ENCODE results near the gene ZNF488.

The ZNF488 gene

DNA sequence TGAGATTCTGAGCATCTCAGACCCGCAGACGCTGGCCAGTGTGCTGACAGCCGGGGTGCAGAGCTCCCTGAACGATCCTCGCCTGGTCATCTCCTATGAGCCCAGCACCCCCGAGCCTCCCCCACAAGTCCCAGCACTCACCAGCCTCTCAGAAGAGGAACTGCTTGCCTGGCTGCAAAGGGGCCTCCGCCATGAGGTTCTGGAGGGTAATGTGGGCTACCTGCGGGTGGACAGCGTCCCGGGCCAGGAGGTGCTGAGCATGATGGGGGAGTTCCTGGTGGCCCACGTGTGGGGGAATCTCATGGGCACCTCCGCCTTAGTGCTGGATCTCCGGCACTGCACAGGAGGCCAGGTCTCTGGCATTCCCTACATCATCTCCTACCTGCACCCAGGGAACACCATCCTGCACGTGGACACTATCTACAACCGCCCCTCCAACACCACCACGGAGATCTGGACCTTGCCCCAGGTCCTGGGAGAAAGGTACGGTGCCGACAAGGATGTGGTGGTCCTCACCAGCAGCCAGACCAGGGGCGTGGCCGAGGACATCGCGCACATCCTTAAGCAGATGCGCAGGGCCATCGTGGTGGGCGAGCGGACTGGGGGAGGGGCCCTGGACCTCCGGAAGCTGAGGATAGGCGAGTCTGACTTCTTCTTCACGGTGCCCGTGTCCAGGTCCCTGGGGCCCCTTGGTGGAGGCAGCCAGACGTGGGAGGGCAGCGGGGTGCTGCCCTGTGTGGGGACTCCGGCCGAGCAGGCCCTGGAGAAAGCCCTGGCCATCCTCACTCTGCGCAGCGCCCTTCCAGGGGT lies 35.2 kb downstream of the ZNF488 start:
- no peak for DNase-seq (ENCODE audit: low spot score)

DNA sequence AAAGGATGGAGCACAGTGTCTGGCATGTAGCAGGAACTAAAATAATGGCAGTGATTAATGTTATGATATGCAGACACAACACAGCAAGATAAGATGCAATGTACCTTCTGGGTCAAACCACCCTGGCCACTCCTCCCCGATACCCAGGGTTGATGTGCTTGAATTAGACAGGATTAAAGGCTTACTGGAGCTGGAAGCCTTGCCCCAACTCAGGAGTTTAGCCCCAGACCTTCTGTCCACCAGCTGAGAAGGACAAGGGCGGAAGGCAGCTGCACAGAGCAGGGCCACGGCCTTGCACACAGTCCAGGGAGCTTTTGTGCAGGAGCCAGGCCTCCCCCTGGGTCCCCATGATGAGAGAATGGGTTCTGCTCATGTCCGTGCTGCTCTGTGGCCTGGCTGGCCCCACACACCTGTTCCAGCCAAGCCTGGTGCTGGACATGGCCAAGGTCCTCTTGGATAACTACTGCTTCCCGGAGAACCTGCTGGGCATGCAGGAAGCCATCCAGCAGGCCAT lies 35.9 kb downstream of the ZNF488 start, which contains the start of gene RBP3:
Gene RBP3, plus strand, starts transcription at position 226 of the 514 bp plus-strand sequence. Its CDS starts 122 bp downstream, at position 348.
- DNase-seq (ENCODE audit: low spot score) = no peak

GRCh38 chr10:47347303-47347675 lies 36.8 kb downstream of the ZNF488 start:
- no peak for DNase-seq (ENCODE audit: low spot score)

- DNase-seq (ENCODE audit: low spot score) = no peak
Measured at GRCh38 chr10:47346581-47347302, 37.4 kb downstream of the ZNF488 start.

DNA sequence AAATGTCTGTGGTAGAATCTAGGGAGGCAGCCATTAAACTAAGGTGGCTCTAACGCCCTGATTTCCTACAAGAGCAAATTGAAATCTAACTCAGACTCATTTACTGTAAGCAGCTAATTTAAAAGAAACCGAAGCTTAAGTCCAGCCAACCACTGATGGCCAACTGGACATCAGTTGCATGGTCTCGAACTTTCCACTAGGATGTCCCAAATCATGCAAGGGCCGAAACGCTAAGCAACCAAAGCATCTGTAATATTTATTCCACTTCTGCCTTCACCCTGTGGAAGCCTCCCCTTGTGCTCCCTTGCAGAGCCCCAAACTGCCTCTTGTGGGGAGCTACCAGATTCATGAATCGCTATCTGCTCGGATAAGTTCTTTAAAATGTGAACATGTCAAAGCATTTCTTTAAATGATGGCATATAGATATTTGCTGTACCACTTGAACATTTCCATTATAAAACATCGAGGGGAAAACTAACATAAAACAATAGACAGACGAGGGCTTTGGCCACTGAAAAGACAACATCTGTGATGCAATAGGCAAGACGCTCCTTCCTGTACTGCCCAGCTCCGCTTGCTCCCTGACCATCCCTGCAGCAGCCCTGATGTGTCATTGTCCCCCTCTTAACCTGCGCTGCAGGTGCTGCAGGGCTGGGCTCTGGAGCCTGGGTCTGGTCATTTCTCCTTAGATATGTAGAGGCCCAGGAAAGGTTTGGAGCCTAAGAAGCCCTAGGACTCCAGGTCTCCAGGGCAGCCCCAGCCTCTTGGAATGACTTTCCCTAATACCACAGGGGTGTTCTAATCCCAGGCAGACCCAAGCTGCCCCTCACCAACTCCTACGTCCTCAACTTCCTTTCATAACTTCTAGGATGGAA lies 38.9 kb downstream of the ZNF488 start:
- no peak for DNase-seq (ENCODE audit: low spot score)

- peak; percentile 89 for DNase-seq (ENCODE audit: low spot score)
Measured at GRCh38 chr10:47340608-47341170, 43.4 kb downstream of the ZNF488 start.

DNA sequence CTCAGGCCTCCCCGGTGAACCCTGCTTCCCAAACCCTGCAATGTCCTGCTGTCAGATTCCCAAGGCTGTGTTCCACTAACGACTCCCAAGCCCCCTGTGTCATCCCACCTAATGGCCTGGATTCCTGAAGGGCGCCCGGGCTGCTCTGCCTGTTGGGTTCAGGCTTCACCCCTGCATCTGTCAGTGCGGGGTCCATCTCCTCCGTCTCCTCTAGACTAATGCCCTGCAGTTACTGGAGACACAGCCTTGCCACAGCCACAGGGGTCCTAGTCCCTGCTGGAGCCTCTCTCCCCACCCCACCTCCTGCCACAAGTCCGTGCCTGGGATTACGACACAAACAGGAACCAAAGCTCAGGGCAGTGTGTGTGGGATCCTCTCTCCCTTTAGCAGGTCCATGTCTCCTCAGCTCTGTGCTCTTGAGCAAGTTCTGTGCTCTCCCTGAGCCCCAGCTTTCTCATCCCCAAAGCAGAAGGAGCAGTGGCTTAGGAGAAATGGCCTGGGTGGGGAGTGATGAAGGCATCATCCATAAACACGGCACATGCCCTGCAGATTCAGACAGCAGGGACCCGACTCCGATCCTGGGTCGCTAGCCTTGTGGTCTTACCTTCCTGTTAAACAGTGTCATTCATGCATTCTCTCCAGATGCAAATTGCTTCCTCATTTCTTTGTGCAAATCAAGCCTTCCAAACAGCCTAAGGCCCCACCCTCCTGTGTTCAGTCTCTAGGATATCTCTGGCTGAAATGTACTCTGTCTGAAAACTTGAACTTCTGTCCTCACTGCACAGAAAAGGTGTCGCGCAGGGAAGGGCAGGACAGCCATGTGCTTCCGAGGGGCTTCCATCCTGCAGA lies 44.1 kb downstream of the ZNF488 start:
- no peak for DNase-seq (ENCODE audit: low spot score)

- DNase-seq (ENCODE audit: low spot score) = no peak
Measured at GRCh38 chr10:47339186-47339735, 44.8 kb downstream of the ZNF488 start.

GRCh38 chr10:47337310-47337709 lies 46.8 kb downstream of the ZNF488 start:
- no peak for DNase-seq (ENCODE audit: low spot score)

GRCh38 chr10:47336387-47337134 lies 47.5 kb downstream of the ZNF488 start:
- no peak for DNase-seq (ENCODE audit: low spot score)

DNA sequence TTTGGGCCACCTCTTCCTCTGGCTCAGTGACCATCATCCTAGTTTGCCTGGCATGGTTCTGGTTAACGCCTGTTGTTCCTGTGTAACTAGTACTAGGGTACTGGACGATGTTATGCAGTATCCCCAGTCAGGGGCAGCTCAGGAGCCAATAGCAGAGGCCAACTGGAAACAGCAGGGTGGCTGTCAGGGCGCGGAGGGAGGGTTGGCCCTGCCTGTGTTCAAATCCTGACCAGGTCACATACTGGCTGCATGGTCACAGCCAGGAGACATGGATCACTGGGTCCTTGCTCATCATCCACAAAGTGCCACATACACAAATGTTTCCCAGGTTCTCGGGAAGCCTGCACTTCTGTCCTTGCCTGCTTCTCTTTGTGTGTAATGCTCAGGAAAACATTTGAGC lies 48.2 kb downstream of the ZNF488 start:
- DNase-seq (ENCODE audit: low spot score) = no peak

DNA sequence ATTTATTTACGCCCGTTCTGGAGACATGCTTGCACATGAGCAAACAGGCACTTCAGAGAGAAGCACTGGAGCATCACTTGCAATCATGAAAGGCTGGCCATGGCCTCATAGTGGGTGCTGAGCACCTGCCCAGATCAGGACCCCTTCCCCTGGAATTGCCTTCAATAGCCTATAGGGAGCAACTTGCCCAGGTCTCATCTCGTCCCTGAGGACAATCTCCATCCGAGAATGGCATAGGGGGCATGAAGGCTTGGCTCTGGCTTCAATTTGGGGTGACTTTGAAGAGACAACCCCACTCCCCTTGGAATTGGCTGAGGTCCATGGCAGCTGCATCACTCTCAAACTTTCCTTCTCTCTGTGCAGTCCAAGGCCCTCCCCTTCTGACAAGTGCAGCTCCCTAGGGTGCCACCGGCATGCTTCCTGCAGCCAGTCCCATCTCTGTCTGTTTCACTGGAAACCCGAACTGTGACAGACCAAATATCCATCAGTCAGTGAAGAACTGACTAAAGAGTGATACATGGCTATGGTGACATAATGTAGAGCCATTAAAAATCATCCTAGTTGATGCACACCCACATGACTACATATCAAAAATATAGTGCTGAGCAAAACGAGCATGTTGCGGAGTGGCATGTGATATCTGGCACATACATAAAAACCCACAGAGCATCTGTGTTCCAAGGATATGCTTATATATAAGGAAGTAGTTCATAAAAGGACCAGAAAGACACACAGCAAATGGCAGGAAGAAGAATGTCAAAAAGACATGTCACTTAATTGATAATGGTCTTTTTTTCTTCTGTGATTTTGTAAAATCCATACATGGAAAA lies 49.4 kb downstream of the ZNF488 start:
- no peak for DNase-seq (ENCODE audit: low spot score)

DNA sequence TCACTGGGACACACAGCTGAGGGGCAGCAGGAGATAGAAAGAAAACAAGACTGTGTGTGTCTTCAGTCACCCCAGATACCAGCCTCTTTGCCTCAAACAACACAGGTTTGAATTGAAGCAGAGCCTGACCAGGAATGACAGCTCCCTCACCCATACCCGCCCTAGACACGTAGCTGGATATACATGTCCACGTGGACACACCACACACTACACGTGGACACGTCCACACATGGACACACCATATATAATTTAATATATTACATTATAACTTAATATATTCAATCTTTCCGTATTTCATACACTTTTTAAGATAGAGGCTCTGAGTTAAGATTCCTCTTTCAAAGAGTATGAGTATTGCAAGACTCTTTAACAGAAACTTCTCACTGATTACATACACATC lies 50.6 kb downstream of the ZNF488 start:
- DNase-seq (ENCODE audit: low spot score) = no peak

GRCh38 chr10:47332946-47333345 lies 51.1 kb downstream of the ZNF488 start:
- no peak for DNase-seq (ENCODE audit: low spot score)

- DNase-seq (ENCODE audit: low spot score) = no peak
Measured at GRCh38 chr10:47332371-47332770, 51.7 kb downstream of the ZNF488 start.

DNA sequence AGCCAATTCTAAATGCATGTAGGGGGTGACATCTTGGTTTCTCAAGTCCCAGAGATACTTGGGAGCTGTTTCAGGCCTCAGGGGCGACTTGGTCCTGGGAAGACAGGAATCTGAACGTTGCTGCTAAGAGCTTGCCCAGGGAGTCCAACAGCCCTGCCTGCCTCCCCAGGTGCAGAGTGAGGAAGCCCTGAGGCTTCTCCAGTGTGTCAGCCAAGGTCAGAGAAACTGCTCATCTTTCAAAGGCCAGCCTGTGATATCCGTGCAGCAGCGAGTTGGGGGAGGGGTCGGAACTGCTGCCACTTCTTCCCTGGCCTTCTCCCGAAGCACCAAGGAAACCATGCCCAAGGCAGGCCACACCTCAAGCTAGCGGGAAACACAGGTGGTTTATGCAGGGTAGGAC lies 52.1 kb downstream of the ZNF488 start:
- DNase-seq (ENCODE audit: low spot score) = no peak

GRCh38 chr10:47331491-47331890 lies 52.6 kb downstream of the ZNF488 start:
- no peak for DNase-seq (ENCODE audit: low spot score)

DNA sequence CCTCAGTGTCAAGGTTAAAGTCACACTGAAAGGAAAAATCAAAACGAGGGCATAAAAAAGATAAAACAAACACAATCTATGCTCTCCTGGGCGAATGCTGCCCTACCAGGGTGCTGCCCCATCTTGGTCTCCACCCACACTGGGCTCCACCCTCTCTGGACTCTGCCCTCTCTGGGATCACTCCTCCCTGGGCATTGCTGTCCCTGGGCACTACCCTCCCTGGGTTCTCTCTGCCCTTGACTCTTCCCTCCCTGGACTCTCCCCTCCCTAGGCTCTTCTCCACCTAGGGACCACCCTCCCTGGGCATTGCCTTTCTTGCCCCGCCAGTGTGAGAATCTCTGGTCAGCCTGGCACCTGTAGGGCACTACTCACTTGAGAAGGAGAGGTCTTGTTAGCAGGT lies 53.3 kb downstream of the ZNF488 start:
- no peak for DNase-seq (ENCODE audit: low spot score)

DNA sequence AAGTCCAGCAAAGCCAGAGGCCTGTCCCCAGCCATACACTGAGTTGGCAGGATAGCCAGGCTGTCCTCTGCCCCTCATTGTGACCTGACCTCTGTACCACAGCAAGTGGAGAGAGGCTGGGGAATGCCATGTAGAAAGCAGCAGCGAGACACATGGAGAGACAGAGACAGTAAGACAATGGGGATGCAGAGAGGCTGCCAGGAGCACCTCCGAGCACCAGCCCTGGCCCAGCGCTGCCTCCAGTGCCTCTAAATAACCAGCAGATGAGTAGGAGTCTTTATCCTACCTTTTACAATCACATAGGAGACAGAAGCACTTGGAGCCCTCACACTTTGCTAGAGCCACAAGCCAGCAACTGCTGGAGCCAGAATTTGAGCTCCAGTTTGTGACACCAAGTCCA lies 53.7 kb downstream of the ZNF488 start:
- no peak for DNase-seq (ENCODE audit: low spot score)

Measured in iPS-NIHi11 (cell line).